HG03097 (cell line): Measurements from ENCODE around the gene MEGF9.
"Not testable (repeated sequence)": the region's sequence is repeated elsewhere in the genome, so short reads cannot be mapped to it uniquely, and the experiment has no call there.

Experiments
- ATAC-seq: cut with Tn5 transposase; IDR thresholded peaks from one replicate; pipeline ENCODE4 v1.9.1; 2021; ENCODE audit not compliant: unreplicated experiment, low FRiP score

The MEGF9 gene

DNA sequence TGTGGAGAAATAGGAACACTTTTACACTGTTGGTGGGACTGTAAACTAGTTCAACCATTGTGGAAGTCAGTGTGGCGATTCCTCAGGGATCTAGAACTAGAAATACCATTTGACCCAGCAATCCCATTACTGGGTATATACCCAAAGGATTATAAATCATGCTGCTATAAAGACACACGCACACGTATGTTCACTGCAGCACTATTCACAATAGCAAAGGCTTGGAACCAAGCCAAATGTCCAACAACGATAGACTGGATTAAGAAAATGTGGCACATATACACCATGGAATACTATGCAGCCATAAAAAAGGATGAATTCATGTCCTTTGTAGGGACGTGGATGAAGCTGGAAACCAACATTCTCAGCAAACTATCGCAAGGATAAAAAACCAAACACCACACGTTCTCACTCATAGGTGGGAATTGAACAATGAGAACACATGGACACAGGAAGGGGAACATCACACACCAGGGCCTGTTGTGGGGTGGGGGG lies 162.0 kb downstream of the MEGF9 start:
- ATAC-seq = not testable (repeated sequence)
